HG03460 (cell line): Measurements from ENCODE around the gene LPAR3.
"Not testable (repeated sequence)": the region's sequence is repeated elsewhere in the genome, so short reads cannot be mapped to it uniquely, and the experiment has no call there.

Source experiments
- ATAC-seq: cut with Tn5 transposase; IDR thresholded peaks from one replicate; pipeline ENCODE4 v1.9.1; 2021; ENCODE audit not compliant: unreplicated experiment

The LPAR3 gene

GRCh38 chr1:84907095-84907827, 14.3 kb upstream of the LPAR3 start:
- ATAC-seq, result no peak

- ATAC-seq, result not testable (repeated sequence)
Observed at GRCh38 chr1:84902727-84903126, 9.7 kb upstream of the LPAR3 start.

GRCh38 chr1:84899969-84900368, 7.0 kb upstream of the LPAR3 start:
- ATAC-seq, result no peak

GRCh38 chr1:84896279-84896678, 3.3 kb upstream of the LPAR3 start:
- no peak for ATAC-seq

- ATAC-seq, result no peak
Observed at GRCh38 chr1:84890566-84890965, 2.4 kb downstream of the LPAR3 start.

GRCh38 chr1:84889437-84889836, 3.6 kb downstream of the LPAR3 start:
- ATAC-seq, result no peak

- no peak for ATAC-seq
Observed at GRCh38 chr1:84888753-84889152, 4.3 kb downstream of the LPAR3 start.

- no peak for ATAC-seq
Observed at GRCh38 chr1:84887261-84887934, 5.6 kb downstream of the LPAR3 start.

GRCh38 chr1:84885469-84885868, 7.5 kb downstream of the LPAR3 start:
- ATAC-seq, result no peak

GRCh38 chr1:84884671-84885389, 8.2 kb downstream of the LPAR3 start:
- no peak for ATAC-seq

- ATAC-seq, result no peak
Observed at GRCh38 chr1:84883286-84883685, 9.7 kb downstream of the LPAR3 start.

GRCh38 chr1:84877592-84877991, 15.4 kb downstream of the LPAR3 start:
- ATAC-seq, result no peak

GRCh38 chr1:84876353-84876752, 16.7 kb downstream of the LPAR3 start:
- ATAC-seq, result no peak

- ATAC-seq, result no peak
Observed at GRCh38 chr1:84873366-84873765, 19.6 kb downstream of the LPAR3 start.

- no peak for ATAC-seq
Observed at GRCh38 chr1:84872696-84873355, 20.2 kb downstream of the LPAR3 start.

GRCh38 chr1:84871181-84871580, 21.8 kb downstream of the LPAR3 start:
- no peak for ATAC-seq

GRCh38 chr1:84870591-84870990, 22.4 kb downstream of the LPAR3 start:
- ATAC-seq, result no peak

- no peak for ATAC-seq
Observed at GRCh38 chr1:84869720-84870119, 23.3 kb downstream of the LPAR3 start.

GRCh38 chr1:84862810-84863251, 30.2 kb downstream of the LPAR3 start:
- ATAC-seq, result peak; percentile 93

- ATAC-seq, result no peak
Observed at GRCh38 chr1:84861988-84862644, 30.9 kb downstream of the LPAR3 start.

GRCh38 chr1:84861516-84861915, 31.5 kb downstream of the LPAR3 start:
- no peak for ATAC-seq
